Fibroblast of lung (primary cell): ENCODE measurements around the gene BCL7A.

Experiments used
- EZH2 ChIP-seq: IDR thresholded peaks from 2 replicates; pipeline ENCODE4 v1.5.1; 2012; ENCODE audit warnings: low read length, control low read depth, mild to moderate bottlenecking; ENCODE audit errors: missing control alignments
- TF ChIP-seq, protein P1 (sequence below), 2 donors: IDR thresholded peaks in 1 of 2; conservative IDR thresholded peaks in 1 of 2; 1 replicate in 1 of 2; 2 replicates in 1 of 2; pipeline ENCODE4 v1.5.1; 2011 to 2012; ENCODE audit warnings: low read length in 2 of 2, control low read depth in 1 of 2, inconsistent platforms in 1 of 2, low read depth in 1 of 2, mild to moderate bottlenecking in 1 of 2

DNA sequence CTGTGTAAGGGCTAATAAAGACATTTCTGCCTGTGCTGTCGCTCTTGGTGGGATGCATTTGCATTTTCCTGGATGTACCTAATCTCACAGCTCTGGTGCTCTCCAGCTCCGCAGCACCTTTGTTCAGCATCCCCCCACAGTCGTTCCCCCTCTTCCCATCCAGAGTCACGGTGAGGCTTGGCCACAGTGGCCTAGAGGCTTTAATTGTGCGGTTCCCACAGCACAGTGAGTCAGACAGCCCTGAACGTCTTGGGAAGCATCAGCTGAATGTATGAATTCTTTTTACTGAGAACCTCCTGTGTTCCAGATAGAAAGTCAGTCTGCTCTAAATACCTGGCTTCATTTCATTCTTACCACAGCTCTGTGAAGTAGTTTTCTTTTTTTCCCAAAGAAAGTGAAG is 85.6 kb downstream of the BCL7A start:
- TF ChIP-seq, protein P1, sequence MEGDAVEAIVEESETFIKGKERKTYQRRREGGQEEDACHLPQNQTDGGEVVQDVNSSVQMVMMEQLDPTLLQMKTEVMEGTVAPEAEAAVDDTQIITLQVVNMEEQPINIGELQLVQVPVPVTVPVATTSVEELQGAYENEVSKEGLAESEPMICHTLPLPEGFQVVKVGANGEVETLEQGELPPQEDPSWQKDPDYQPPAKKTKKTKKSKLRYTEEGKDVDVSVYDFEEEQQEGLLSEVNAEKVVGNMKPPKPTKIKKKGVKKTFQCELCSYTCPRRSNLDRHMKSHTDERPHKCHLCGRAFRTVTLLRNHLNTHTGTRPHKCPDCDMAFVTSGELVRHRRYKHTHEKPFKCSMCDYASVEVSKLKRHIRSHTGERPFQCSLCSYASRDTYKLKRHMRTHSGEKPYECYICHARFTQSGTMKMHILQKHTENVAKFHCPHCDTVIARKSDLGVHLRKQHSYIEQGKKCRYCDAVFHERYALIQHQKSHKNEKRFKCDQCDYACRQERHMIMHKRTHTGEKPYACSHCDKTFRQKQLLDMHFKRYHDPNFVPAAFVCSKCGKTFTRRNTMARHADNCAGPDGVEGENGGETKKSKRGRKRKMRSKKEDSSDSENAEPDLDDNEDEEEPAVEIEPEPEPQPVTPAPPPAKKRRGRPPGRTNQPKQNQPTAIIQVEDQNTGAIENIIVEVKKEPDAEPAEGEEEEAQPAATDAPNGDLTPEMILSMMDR (conservative IDR thresholded peaks at IDR 0.05 in 1 of 2, IDR thresholded peaks at IDR 0.05 in 1 of 2; ENCODE audit: low read depth in 1 of 2, low read length in 2 of 2), result no peak
- no peak for TF ChIP-seq EZH2
